H9 (cell line): ENCODE measurements around the gene UTS2B. TPM values are rescaled to one million over a fixed set of nuclear protein-coding genes. Genes with fewer than 3 reads are reported as not detected.

Experiments
- DNase-seq: peaks from one replicate; pipeline ENCODE4 v3.0.0-alpha.2; 2017
- H2AFZ ChIP-seq: one replicate; pipeline ENCODE4 v1.6.1; 2013; ENCODE audit warnings: mild to moderate bottlenecking, low read length, control low read depth, moderate library complexity
- H2AK5ac ChIP-seq: 2 replicates; pipeline ENCODE4 v1.6.1; 2013; ENCODE audit warnings: low read length, control low read depth, mixed read lengths; ENCODE audit not compliant: insufficient read length
- H2BK120ac ChIP-seq: one replicate; pipeline ENCODE4 v1.6.1; 2013; ENCODE audit warnings: low read depth, mild to moderate bottlenecking, low read length, control low read depth, inconsistent platforms; ENCODE audit not compliant: poor library complexity, severe bottlenecking
- H2BK12ac ChIP-seq: 2 replicates; pipeline ENCODE4 v1.6.1; 2013; ENCODE audit warnings: low read length, control low read depth, mixed read lengths, low read depth; ENCODE audit not compliant: insufficient read length
- H2BK15ac ChIP-seq: 2 replicates; pipeline ENCODE4 v1.6.1; 2013; ENCODE audit warnings: low read depth, low read length, control low read depth
- H2BK20ac ChIP-seq: one replicate; pipeline ENCODE4 v1.6.1; 2013; ENCODE audit warnings: low read depth, mild to moderate bottlenecking, low read length, control low read depth, inconsistent platforms; ENCODE audit not compliant: poor library complexity, severe bottlenecking
- H2BK5ac ChIP-seq: 2 replicates; pipeline ENCODE4 v1.6.1; 2013; ENCODE audit warnings: low read length, control low read depth, mixed read lengths; ENCODE audit not compliant: insufficient read length
- H3K14ac ChIP-seq: 2 replicates; pipeline ENCODE4 v1.6.1; 2013; ENCODE audit warnings: low read length, control low read depth; ENCODE audit not compliant: insufficient read depth
- H3K18ac ChIP-seq: 2 replicates; pipeline ENCODE4 v1.6.1; 2013; ENCODE audit warnings: low read depth, mild to moderate bottlenecking, mixed read lengths, low read length, control low read depth; ENCODE audit not compliant: insufficient read length
- H3K23ac ChIP-seq: 2 replicates; pipeline ENCODE4 v1.6.1; 2013; ENCODE audit warnings: low read length, control low read depth, mixed read lengths, low read depth; ENCODE audit not compliant: insufficient read length
- H3K23me2 ChIP-seq: 2 replicates; pipeline ENCODE4 v1.6.1; 2013; ENCODE audit warnings: low read depth, mild to moderate bottlenecking, mixed read lengths, low read length, control low read depth; ENCODE audit not compliant: insufficient read length, poor library complexity, severe bottlenecking
- H3K27ac ChIP-seq: 2 replicates; pipeline ENCODE4 v1.5.1; 2013; ENCODE audit warnings: low read length, control low read depth, mixed read lengths, low read depth; ENCODE audit not compliant: insufficient read length
- H3K27me3 ChIP-seq: 2 replicates; pipeline ENCODE4 v1.6.1; 2013; ENCODE audit warnings: low read length, control low read depth, inconsistent platforms; ENCODE audit not compliant: insufficient read depth
- H3K4ac ChIP-seq: 2 replicates; pipeline ENCODE4 v1.6.1; 2013; ENCODE audit warnings: low read depth, mild to moderate bottlenecking, control low read depth, inconsistent platforms, low read length, moderate library complexity
- H3K4me1 ChIP-seq: 2 replicates; pipeline ENCODE4 v1.6.1; 2013; ENCODE audit warnings: low read length, control low read depth, inconsistent platforms; ENCODE audit not compliant: insufficient read depth
- H3K4me2 ChIP-seq: 2 replicates; pipeline ENCODE4 v1.6.1; 2013; ENCODE audit warnings: low read length, control low read depth, mixed read lengths; ENCODE audit not compliant: insufficient read length, insufficient read depth
- H3K56ac ChIP-seq: 2 replicates; pipeline ENCODE4 v1.6.1; 2013; ENCODE audit warnings: low read depth, mild to moderate bottlenecking, mixed read lengths, low read length, control low read depth; ENCODE audit not compliant: insufficient read length
- H3K79me1 ChIP-seq: 2 replicates; pipeline ENCODE4 v1.6.1; 2013; ENCODE audit warnings: low read depth, mild to moderate bottlenecking, moderate library complexity, low read length, control low read depth, inconsistent platforms; ENCODE audit not compliant: insufficient read depth, poor library complexity, severe bottlenecking
- H3K79me2 ChIP-seq: 2 replicates; pipeline ENCODE4 v1.6.1; 2013; ENCODE audit warnings: low read length, control low read depth, inconsistent platforms; ENCODE audit not compliant: insufficient read depth
- H3K9ac ChIP-seq: 2 replicates; pipeline ENCODE4 v1.6.1; 2013; ENCODE audit warnings: low read length, control low read depth, mixed read lengths; ENCODE audit not compliant: insufficient read length; ENCODE audit errors: extremely low read depth
- H3K9me3 ChIP-seq: one replicate; pipeline ENCODE4 v1.6.1; 2013; ENCODE audit warnings: low read depth, low read length, inconsistent platforms; ENCODE audit not compliant: control insufficient read depth
- H3T11ph ChIP-seq: one replicate; pipeline ENCODE4 v1.6.1; 2013; ENCODE audit warnings: mild to moderate bottlenecking, low read length, control low read depth, inconsistent platforms
- H4K20me1 ChIP-seq: one replicate; pipeline ENCODE4 v1.6.1; 2013; ENCODE audit not compliant: control insufficient read depth, insufficient read length, insufficient read depth
- H4K5ac ChIP-seq: 2 replicates; pipeline ENCODE4 v1.6.1; 2013; ENCODE audit warnings: low read depth, mild to moderate bottlenecking, mixed read lengths, low read length, control low read depth; ENCODE audit not compliant: insufficient read length
- H4K8ac ChIP-seq: replicated peaks from 2 replicates; pipeline ENCODE4 v1.6.1; 2013; ENCODE audit warnings: low read length, control low read depth, mixed read lengths, low read depth; ENCODE audit not compliant: insufficient read length
- H4K91ac ChIP-seq: 2 replicates; pipeline ENCODE4 v1.6.1; 2013; ENCODE audit warnings: low read depth, mild to moderate bottlenecking, moderate library complexity, mixed read lengths, low read length, control low read depth; ENCODE audit not compliant: insufficient read length
- H3K27ac Mint-ChIP-seq, 3 experiments: 2 replicates in 2 of 3; 3 replicates in 1 of 3; pipeline ENCODE4 v1.8.0; 2020 to 2021; ENCODE audit warnings: mixed read lengths in 3 of 3, mild to moderate bottlenecking in 1 of 3, moderate library complexity in 1 of 3
- H3K27me3 Mint-ChIP-seq: 2 replicates; pipeline ENCODE4 v1.8.0; 2021; ENCODE audit warnings: low read depth, mild to moderate bottlenecking, moderate library complexity, mixed read lengths
- H3K36me3 Mint-ChIP-seq, 3 experiments: 2 replicates in 2 of 3; 3 replicates in 1 of 3; pipeline ENCODE4 v1.8.0; 2020 to 2021; ENCODE audit warnings: low read depth in 3 of 3, mixed read lengths in 3 of 3; ENCODE audit not compliant: insufficient read depth in 1 of 3
- H3K4me1 Mint-ChIP-seq, 2 experiments: 2 replicates each; pipeline ENCODE4 v1.8.0; 2020; ENCODE audit warnings: mixed read lengths in 2 of 2
- H3K4me3 Mint-ChIP-seq, 2 experiments: 2 replicates in 1 of 2; 3 replicates in 1 of 2; pipeline ENCODE4 v1.8.0; 2020 to 2021; ENCODE audit warnings: mild to moderate bottlenecking in 2 of 2, mixed read lengths in 2 of 2, moderate library complexity in 1 of 2
- H3K9me3 Mint-ChIP-seq, 2 experiments: 2 replicates in 1 of 2; 3 replicates in 1 of 2; pipeline ENCODE4 v1.8.0; 2020; ENCODE audit warnings: mild to moderate bottlenecking in 2 of 2, mixed read lengths in 2 of 2, moderate library complexity in 1 of 2
- WGBS: extraction: QIAGEN DNeasy Blood & Tissue Kit; methylation state at CpG from one replicate; pipeline ENCODE4 v1.1.7; 2013; ENCODE audit warnings: missing lambda C conversion rate, low lambda C conversion rate, mixed read lengths; ENCODE audit not compliant: insufficient read length; ENCODE audit errors: extremely low coverage; 5-methylcytosine and 5-hydroxymethylcytosine counted together
- total RNA-seq: library from RNA; stranded (reverse); gene quantifications from 2 replicates; pipeline ENCODE4 v1.2.1, GENCODE V29; 2021
- TF ChIP-seq, protein P1 (sequence below): fragments of 200-600 bp; sonication (generic); conservative IDR thresholded peaks from 3 replicates; pipeline ENCODE4 v1.8.0; 2021; ENCODE audit warnings: antibody characterized with exemption, mild to moderate bottlenecking

UTS2B gene
- total RNA-seq, 1 experiment from 2014 or later = 0.09 TPM

DNA sequence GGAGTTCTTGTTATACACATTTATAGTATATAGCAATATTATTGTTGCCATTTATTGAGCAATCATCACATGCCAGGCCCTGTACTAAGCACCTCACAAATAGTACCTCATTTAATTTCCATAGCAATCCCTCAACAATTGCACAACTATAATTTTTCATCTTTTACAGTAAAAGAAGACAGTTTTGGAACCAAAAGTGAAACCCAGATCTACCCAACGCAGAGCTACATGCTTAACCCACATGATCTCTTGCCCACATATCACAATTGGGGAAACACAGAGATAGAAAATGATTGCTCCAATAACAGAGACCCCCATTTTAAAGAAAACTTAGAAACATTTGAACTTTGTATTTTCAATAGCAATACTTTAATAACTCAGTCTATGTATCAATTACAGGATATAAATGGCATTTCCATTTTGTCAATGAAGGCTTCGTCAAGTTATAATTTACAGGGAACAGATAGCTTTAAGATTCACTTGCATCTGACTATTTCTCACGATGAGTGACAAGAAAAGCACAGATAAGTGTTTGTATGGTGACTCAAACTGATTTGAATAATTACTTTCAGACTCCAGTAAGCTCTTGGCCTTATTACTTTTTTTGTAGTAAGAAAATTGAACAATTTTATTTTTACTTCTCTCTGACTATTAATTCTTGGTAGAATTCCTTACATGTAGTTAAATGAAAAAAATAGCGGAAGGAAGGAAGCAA is 39.9 kb downstream of the UTS2B start:
- no peaks in the 10 kb centered on the region for H3K23me2 ChIP-seq
- H4K91ac ChIP-seq = no peak overlapping the region
- no peak overlapping the region for H4K5ac ChIP-seq
- H3T11ph ChIP-seq = no peak overlapping the region
- TF ChIP-seq, protein P1, sequence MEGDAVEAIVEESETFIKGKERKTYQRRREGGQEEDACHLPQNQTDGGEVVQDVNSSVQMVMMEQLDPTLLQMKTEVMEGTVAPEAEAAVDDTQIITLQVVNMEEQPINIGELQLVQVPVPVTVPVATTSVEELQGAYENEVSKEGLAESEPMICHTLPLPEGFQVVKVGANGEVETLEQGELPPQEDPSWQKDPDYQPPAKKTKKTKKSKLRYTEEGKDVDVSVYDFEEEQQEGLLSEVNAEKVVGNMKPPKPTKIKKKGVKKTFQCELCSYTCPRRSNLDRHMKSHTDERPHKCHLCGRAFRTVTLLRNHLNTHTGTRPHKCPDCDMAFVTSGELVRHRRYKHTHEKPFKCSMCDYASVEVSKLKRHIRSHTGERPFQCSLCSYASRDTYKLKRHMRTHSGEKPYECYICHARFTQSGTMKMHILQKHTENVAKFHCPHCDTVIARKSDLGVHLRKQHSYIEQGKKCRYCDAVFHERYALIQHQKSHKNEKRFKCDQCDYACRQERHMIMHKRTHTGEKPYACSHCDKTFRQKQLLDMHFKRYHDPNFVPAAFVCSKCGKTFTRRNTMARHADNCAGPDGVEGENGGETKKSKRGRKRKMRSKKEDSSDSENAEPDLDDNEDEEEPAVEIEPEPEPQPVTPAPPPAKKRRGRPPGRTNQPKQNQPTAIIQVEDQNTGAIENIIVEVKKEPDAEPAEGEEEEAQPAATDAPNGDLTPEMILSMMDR = no peak
- H2BK5ac ChIP-seq = no peak overlapping the region
- H3K4me2 ChIP-seq = no peak overlapping the region
- H2AFZ ChIP-seq = no peak overlapping the region
- no peak overlapping the region for H3K27ac Mint-ChIP-seq
- H3K36me3 Mint-ChIP-seq = no peaks in the 10 kb centered on the region; a peak in 1 of 7 replicates
- no peaks in the 10 kb centered on the region for H3K79me1 ChIP-seq
- H3K56ac ChIP-seq = no peak overlapping the region
- H3K4ac ChIP-seq = no peak overlapping the region
- no peak overlapping the region for H3K14ac ChIP-seq
- no peaks in the 10 kb centered on the region for H3K79me2 ChIP-seq
- H3K27me3 ChIP-seq = no peaks in the 10 kb centered on the region
- no peak overlapping the region for H2BK120ac ChIP-seq
- H3K9me3 Mint-ChIP-seq = peaks cover 0 to 5% of the 10 kb centered on the region in 2 experiments; a peak in 1 of 5 replicates
- H3K4me1 Mint-ChIP-seq = no peaks in the 10 kb centered on the region; a peak in 1 of 4 replicates
- no peak overlapping the region for H3K23ac ChIP-seq
- no peak overlapping the region for H2BK15ac ChIP-seq
- no peak overlapping the region for H2BK20ac ChIP-seq
- no peaks in the 10 kb centered on the region for H3K4me1 ChIP-seq
- no peak overlapping the region for H3K18ac ChIP-seq
- no peak overlapping the region for H2AK5ac ChIP-seq
- no peak overlapping the region for H2BK12ac ChIP-seq
- no peak overlapping the region for H3K4me3 Mint-ChIP-seq
- no peak for DNase-seq
- no peak overlapping the region for H4K8ac ChIP-seq
- no peaks in the 10 kb centered on the region for H3K27me3 Mint-ChIP-seq
- H3K27ac ChIP-seq = no peak overlapping the region
- no peak overlapping the region for H3K9ac ChIP-seq
- H3K9me3 ChIP-seq = no peaks in the 10 kb centered on the region
- WGBS = no CpG with 5 or more reads among the region's 4 CpGs
- H4K20me1 ChIP-seq = no peaks in the 10 kb centered on the region
